ENCODE measurements around the gene DNAI1. TPM values are rescaled to one million over a fixed set of nuclear protein-coding genes. Genes with fewer than 3 reads are reported as not detected.

Gene DNAI1
- total RNA-seq, 1 donor from 2014 or later = not detected

GRCh38 chr9:34419716-34420504 is 38.7 kb upstream of the DNAI1 start:
- H3K4me3 ChIP-seq (ENCODE audit: low read depth, low read length) = no peak overlapping the region

DNA sequence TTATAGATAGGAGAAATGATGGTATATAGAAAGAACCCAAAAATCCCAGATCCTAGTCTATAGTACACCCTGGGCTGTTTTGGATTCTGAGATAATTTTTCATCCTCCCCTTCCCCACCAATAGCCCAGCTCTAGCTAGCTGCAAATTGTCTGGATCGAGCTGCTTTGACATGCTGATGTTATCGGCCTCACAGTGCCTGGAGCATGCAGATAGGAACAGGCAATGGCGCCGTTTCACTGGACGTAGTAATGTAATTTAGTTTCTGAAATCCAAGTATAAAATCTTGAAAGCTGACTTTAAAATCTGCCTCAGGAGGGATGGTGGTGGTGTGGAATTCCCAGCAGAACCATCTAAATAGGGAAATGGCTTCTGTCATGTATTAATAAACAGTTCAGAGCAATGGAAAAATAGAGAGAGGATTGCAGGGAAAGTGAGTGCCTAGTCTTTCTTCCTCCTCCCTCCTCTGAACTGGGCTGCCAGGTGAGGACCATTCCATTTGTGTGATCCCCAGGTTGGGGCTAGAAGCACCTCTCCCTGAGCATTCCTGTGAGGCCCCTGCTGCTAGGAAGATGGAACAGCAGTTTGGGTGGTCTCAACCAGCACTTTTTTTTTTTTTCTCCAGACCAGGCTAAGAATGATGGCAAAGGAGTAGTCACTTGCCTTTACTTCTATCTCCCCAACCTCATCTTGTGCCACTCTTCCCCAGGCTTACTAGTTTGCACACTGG is 32.1 kb upstream of the DNAI1 start:
- no peaks in the 10 kb centered on the region for H3K27me3 ChIP-seq (ENCODE audit: control insufficient read depth, insufficient read depth, low read length)
- no peak for FAIRE-seq
- peaks cover 6% of the 10 kb centered on the region for H3K36me3 ChIP-seq (ENCODE audit: control insufficient read depth, insufficient read depth, low read length)
- TF ChIP-seq CTCF (IDR thresholded peaks at IDR 0.05; ENCODE audit: insufficient read depth, low read length, severe bottlenecking) = no peak
- H3K4me3 ChIP-seq (ENCODE audit: low read depth, low read length) = no peak overlapping the region
- no peak for DNase-seq (ENCODE audit: low read depth)

More at GRCh38 chr9:34419716-34420504, 38.7 kb upstream of the DNAI1 start:
- peaks cover 2% of the 10 kb centered on the region for H3K36me3 ChIP-seq (ENCODE audit: control insufficient read depth, insufficient read depth, low read length)
- no peak for TF ChIP-seq CTCF (IDR thresholded peaks at IDR 0.05; ENCODE audit: insufficient read depth, low read length, severe bottlenecking)
- DNase-seq (ENCODE audit: low read depth) = no peak
- FAIRE-seq = no peak
- no peaks in the 10 kb centered on the region for H3K27me3 ChIP-seq (ENCODE audit: control insufficient read depth, insufficient read depth, low read length)

GRCh38 chr9:34428325-34428958 is 30.2 kb upstream of the DNAI1 start:
- DNase-seq (ENCODE audit: low read depth) (no peak), FAIRE-seq (peak; percentile 28)
- no peak for TF ChIP-seq CTCF (IDR thresholded peaks at IDR 0.05; ENCODE audit: insufficient read depth, low read length, severe bottlenecking)
- H3K4me3 ChIP-seq (ENCODE audit: low read depth, low read length) = no peak overlapping the region
- H3K27me3 ChIP-seq (ENCODE audit: control insufficient read depth, insufficient read depth, low read length) = no peaks in the 10 kb centered on the region
- H3K36me3 ChIP-seq (ENCODE audit: control insufficient read depth, insufficient read depth, low read length) = peaks cover 6% of the 10 kb centered on the region

DNA sequence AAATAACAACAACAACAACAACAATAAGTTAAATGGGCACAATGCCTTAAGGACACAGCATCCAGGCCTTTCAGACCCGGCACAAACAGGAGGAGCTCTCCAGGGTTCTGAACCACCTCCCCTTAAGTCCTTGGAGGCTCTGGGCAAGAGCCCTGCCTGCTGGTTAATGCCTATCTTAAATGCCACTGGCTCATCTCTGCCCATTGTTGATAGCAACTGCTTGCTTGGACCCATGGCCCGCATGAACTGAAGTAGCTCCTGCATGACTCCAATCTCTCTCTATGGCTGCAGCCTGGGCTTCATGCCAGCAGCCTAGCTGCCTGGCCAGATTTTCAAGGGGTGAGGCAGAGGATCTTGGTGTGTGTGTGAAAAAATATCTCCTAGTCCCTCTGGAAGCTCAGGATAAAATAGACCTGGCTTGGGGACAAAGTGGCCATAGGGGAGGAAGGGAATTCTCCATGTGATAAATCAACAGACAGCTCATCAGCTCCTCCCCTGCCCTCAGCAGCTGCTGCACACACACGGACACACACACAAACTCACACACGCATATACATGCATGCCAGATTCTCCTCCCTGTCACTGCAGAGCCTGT is 27.7 kb upstream of the DNAI1 start:
- peak; percentile 68 for DNase-seq (ENCODE audit: low read depth)
- H3K27me3 ChIP-seq (ENCODE audit: control insufficient read depth, insufficient read depth, low read length) = no peaks in the 10 kb centered on the region
- H3K4me3 ChIP-seq (ENCODE audit: low read depth, low read length) = no peak overlapping the region
- peaks cover 6% of the 10 kb centered on the region for H3K36me3 ChIP-seq (ENCODE audit: control insufficient read depth, insufficient read depth, low read length)
- FAIRE-seq = peak; percentile 60
- no peak for TF ChIP-seq CTCF (IDR thresholded peaks at IDR 0.05; ENCODE audit: insufficient read depth, low read length, severe bottlenecking)

DNA sequence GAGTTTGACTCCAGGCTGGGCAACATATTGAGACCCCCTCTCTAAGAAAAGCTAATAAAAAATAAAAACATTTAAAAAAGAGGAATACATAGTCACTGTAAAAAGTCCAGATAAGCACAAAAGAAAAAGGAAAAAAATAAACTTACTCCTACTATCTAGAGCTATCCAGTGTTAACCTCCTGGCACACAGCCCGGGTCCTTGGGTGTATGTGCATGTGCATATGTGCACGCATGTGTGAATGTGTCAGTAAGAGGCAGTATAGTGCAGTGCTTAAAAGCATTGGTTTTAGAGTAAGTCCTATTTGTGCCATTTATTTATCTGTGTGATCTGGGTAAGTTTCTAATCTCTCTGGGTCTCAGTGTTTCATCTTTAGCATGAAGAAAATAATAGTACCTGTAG is 26.9 kb upstream of the DNAI1 start:
- peaks cover 6% of the 10 kb centered on the region for H3K36me3 ChIP-seq (ENCODE audit: control insufficient read depth, insufficient read depth, low read length)
- no peak overlapping the region for H3K4me3 ChIP-seq (ENCODE audit: low read depth, low read length)
- DNase-seq (ENCODE audit: low read depth) (no peak), FAIRE-seq (no peak)
- H3K27me3 ChIP-seq (ENCODE audit: control insufficient read depth, insufficient read depth, low read length) = no peaks in the 10 kb centered on the region
- TF ChIP-seq CTCF (IDR thresholded peaks at IDR 0.05; ENCODE audit: insufficient read depth, low read length, severe bottlenecking) = no peak

Data from bronchial epithelial cell (primary cell).